ENCODE measurements around the gene PSMD1. TPM values are rescaled to one million over a fixed set of nuclear protein-coding genes. Genes with fewer than 3 reads are reported as not detected.
"Not testable (repeated sequence)": the region's sequence is repeated elsewhere in the genome, so short reads cannot be mapped to it uniquely, and the experiment has no call there.

PSMD1 gene
- total RNA-seq, 1 donor from 2014 or later = 59.0 TPM

GRCh38 chr2:231177156-231178025 lies 120.7 kb downstream of the PSMD1 start:
- Histone ChIP-seq H3K27ac (no peak overlapping the region), H3K4me3 (no peak overlapping the region), H3K9me3 (no peaks in the 10 kb centered on the region), H3K36me3 (peaks cover 5% of the 10 kb centered on the region), H3K27me3 (no peaks in the 10 kb centered on the region), H3K4me1 (peaks cover 22% of the 10 kb centered on the region)
- intact Hi-C loops (cut with DNase I) = no loop called here
- ATAC-seq = no peak
- no peak for TF ChIP-seq CTCF (IDR thresholded peaks at IDR 0.05)
- no peak for DNase-seq

- intact Hi-C loops (cut with DNase I); H3K4me3 ChIP-seq; H3K36me3 ChIP-seq; ATAC-seq; H3K27me3 ChIP-seq; H3K27ac ChIP-seq; H3K9me3 ChIP-seq; DNase-seq: not testable (repeated sequence)
- H3K4me1 ChIP-seq = peaks cover 22% of the 10 kb centered on the region
Measured at GRCh38 chr2:231178805-231179204, 122.1 kb downstream of the PSMD1 start.

- no peaks in the 10 kb centered on the region for H3K27me3 ChIP-seq
- H3K9me3 ChIP-seq = no peaks in the 10 kb centered on the region
- no peak overlapping the region for H3K4me3 ChIP-seq
- DNase-seq = peak; percentile 82
- peaks cover 24% of the 10 kb centered on the region for H3K4me1 ChIP-seq
- ATAC-seq = peak; percentile 92
- no peak for TF ChIP-seq CTCF (IDR thresholded peaks at IDR 0.05)
- H3K27ac ChIP-seq = peak overlapping the region; percentile 14
- intact Hi-C loops (cut with DNase I) = no loop called here
- H3K36me3 ChIP-seq = no peaks in the 10 kb centered on the region
Measured at GRCh38 chr2:231181860-231182512, 125.3 kb downstream of the PSMD1 start.

GRCh38 chr2:231182513-231182899 lies 125.8 kb downstream of the PSMD1 start:
- peak overlapping the region; percentile 14 for H3K27ac ChIP-seq
- DNase-seq (no peak), ATAC-seq (no peak)
- no peaks in the 10 kb centered on the region for H3K36me3 ChIP-seq
- H3K27me3 ChIP-seq = no peaks in the 10 kb centered on the region
- H3K4me3 ChIP-seq = no peak overlapping the region
- no peaks in the 10 kb centered on the region for H3K9me3 ChIP-seq
- TF ChIP-seq CTCF (IDR thresholded peaks at IDR 0.05) = no peak
- intact Hi-C loops (cut with DNase I) = no loop called here
- peaks cover 24% of the 10 kb centered on the region for H3K4me1 ChIP-seq

- intact Hi-C loops (cut with DNase I) = no loop called here
- ATAC-seq = no peak
- H3K4me3 ChIP-seq = no peak overlapping the region
- DNase-seq = no peak
- H3K36me3 ChIP-seq = no peaks in the 10 kb centered on the region
- no peak for TF ChIP-seq CTCF (IDR thresholded peaks at IDR 0.05)
- H3K27me3 ChIP-seq = no peaks in the 10 kb centered on the region
- H3K9me3 ChIP-seq = no peaks in the 10 kb centered on the region
- peaks cover 24% of the 10 kb centered on the region for H3K4me1 ChIP-seq
- no peak overlapping the region for H3K27ac ChIP-seq
Measured at GRCh38 chr2:231183851-231184250, 127.2 kb downstream of the PSMD1 start.

GRCh38 chr2:231184319-231184718 lies 127.7 kb downstream of the PSMD1 start:
- Histone ChIP-seq H3K4me3 (no peak overlapping the region), H3K27me3 (no peaks in the 10 kb centered on the region), H3K27ac (no peak overlapping the region), H3K4me1 (peaks cover 24% of the 10 kb centered on the region), H3K36me3 (no peaks in the 10 kb centered on the region), H3K9me3 (no peaks in the 10 kb centered on the region)
- TF ChIP-seq CTCF (IDR thresholded peaks at IDR 0.05) = no peak
- intact Hi-C loops (cut with DNase I) = no loop called here
- ATAC-seq = no peak
- no peak for DNase-seq

Data from upper lobe of right lung (tissue), 1 donor.